Measurements from ENCODE around the gene ATP6V0A1.

- TF ChIP-seq ZBTB33 (IDR thresholded peaks at IDR 0.05) (no peak), CTCF (IDR thresholded peaks at IDR 0.05; ENCODE audit: low read depth, low read length, missing input control) (no peak), YY1 (IDR thresholded peaks at IDR 0.05) (no peak), SP1 (IDR thresholded peaks at IDR 0.05) (no peak), GABPA (IDR thresholded peaks at IDR 0.05 in 1 of 2, conservative IDR thresholded peaks at IDR 0.05 in 1 of 2) (no peak), FOXA1 (IDR thresholded peaks at IDR 0.05) (no peak), MAX (IDR thresholded peaks at IDR 0.05) (no peak), RAD21 (IDR thresholded peaks at IDR 0.05) (no peak), REST (IDR thresholded peaks at IDR 0.05) (no peak), JUND (IDR thresholded peaks at IDR 0.05) (no peak), HNF4G (IDR thresholded peaks at IDR 0.05) (no peak), TAF1 (conservative IDR thresholded peaks at IDR 0.05) (no peak)
Observed at GRCh38 chr17:42560246-42560645, 101.6 kb downstream of the ATP6V0A1 start.
